RWPE2 (cell line): ENCODE results near the gene GREM1.

ENCODE experiments used
- ATAC-seq: fragments of 200-7000 bp; cut with Tn5 transposase; 3 replicates; pipeline ENCODE4 v1.9.1; 2021; ENCODE audit warnings: low read depth
- DNase-seq: peaks from one replicate; pipeline ENCODE4 v3.0.0-alpha.2; 2020; ENCODE audit warnings: low spot score
- H3K27ac ChIP-seq: fragments of 450-650 bp; 2 replicates; pipeline ENCODE4 v1.5.1; 2017; ENCODE audit warnings: mild to moderate bottlenecking; ENCODE audit not compliant: poor library complexity, severe bottlenecking
- H3K27me3 ChIP-seq: fragments of 250-450 bp; sonication (Bioruptor Pico); 2 replicates; pipeline ENCODE4 v1.5.1; 2021; ENCODE audit warnings: mild to moderate bottlenecking, moderate library complexity; ENCODE audit not compliant: insufficient read depth, poor library complexity, severe bottlenecking
- H3K36me3 ChIP-seq: fragments of 250-450 bp; sonication (Bioruptor Pico); 2 replicates; pipeline ENCODE4 v1.5.1; 2020; ENCODE audit warnings: low read depth, mild to moderate bottlenecking, moderate library complexity
- H3K4me1 ChIP-seq: fragments of 250-450 bp; sonication (Bioruptor Pico); 2 replicates; pipeline ENCODE4 v1.5.1; 2021; ENCODE audit warnings: mild to moderate bottlenecking, moderate library complexity; ENCODE audit not compliant: insufficient read depth, poor library complexity, severe bottlenecking
- H3K4me3 ChIP-seq: fragments of 250-450 bp; sonication (Bioruptor Pico); 2 replicates; pipeline ENCODE4 v1.5.1; 2021; ENCODE audit warnings: mild to moderate bottlenecking, moderate library complexity; ENCODE audit not compliant: severe bottlenecking
- H3K9me3 ChIP-seq: fragments of 250-450 bp; sonication (Bioruptor Pico); 2 replicates; pipeline ENCODE4 v1.5.1; 2021; ENCODE audit warnings: mild to moderate bottlenecking, moderate library complexity; ENCODE audit not compliant: severe bottlenecking
- TF ChIP-seq, protein P1 (sequence below): fragments of 450-650 bp; IDR thresholded peaks from one replicate; pipeline ENCODE4 v1.5.1; 2017; ENCODE audit warnings: mild to moderate bottlenecking, moderate library complexity; ENCODE audit not compliant: poor library complexity, severe bottlenecking

Gene GREM1

DNA sequence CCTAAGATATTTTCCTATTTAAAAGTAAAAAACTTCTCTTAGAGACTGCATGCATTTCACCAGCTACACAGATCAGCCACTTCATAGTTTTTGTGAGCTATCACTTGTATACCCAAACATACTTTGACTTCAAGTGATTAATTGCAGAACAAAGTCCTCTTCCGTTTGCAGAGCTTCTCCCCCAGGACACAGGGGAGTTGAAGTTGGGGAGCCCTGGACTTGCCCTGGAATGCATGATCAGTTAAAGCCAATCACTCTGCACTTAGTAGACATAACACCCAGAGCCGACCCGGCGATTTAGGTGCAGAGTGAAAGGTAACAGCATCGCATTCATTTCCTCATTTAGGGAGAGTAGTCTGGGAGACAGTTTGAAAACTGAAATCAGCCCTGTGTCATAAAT, 70.1 kb downstream of the GREM1 start:
- H3K27me3 ChIP-seq: no peaks in the 10 kb centered on the region
- DNase-seq: no peak
- no peaks in the 10 kb centered on the region for H3K36me3 ChIP-seq
- no peak overlapping the region for H3K4me3 ChIP-seq
- H3K9me3 ChIP-seq: no peaks in the 10 kb centered on the region
- no peak for ATAC-seq
- H3K4me1 ChIP-seq: peaks cover 7% of the 10 kb centered on the region
- TF ChIP-seq, protein P1, sequence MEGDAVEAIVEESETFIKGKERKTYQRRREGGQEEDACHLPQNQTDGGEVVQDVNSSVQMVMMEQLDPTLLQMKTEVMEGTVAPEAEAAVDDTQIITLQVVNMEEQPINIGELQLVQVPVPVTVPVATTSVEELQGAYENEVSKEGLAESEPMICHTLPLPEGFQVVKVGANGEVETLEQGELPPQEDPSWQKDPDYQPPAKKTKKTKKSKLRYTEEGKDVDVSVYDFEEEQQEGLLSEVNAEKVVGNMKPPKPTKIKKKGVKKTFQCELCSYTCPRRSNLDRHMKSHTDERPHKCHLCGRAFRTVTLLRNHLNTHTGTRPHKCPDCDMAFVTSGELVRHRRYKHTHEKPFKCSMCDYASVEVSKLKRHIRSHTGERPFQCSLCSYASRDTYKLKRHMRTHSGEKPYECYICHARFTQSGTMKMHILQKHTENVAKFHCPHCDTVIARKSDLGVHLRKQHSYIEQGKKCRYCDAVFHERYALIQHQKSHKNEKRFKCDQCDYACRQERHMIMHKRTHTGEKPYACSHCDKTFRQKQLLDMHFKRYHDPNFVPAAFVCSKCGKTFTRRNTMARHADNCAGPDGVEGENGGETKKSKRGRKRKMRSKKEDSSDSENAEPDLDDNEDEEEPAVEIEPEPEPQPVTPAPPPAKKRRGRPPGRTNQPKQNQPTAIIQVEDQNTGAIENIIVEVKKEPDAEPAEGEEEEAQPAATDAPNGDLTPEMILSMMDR: no peak
- H3K27ac ChIP-seq: no peak overlapping the region

DNA sequence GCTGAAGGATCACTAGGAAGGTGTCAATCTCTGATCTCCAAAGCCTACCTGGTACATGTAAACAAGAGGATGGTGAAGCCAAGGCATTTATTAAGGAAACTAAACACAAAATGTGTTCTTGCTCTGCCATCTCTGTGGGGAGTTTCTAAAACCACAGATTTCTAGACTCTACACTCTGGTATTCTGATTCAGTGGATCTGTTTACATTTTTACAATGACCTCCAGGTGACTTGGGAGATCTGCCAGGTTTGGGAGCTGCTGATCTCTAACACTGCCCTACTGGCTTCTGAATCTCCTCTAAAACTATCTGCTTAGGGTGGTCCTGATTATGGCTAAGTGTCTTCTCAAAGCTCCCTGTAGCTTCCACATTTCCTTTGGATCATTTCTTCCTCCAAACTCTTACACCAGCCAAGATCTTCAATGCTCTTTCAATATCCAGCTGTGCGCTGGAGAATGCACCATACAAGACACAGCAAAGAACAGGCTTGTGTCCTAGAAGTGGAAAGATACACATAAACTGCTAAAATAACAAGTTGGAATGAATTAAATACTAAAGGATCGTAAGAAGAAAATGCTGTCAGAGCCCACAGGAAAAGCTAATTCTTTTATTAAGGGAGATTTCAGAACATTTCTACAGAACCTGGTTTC, 72.7 kb downstream of the GREM1 start:
- H3K4me1 ChIP-seq: peaks cover 10% of the 10 kb centered on the region
- H3K4me3 ChIP-seq: no peak overlapping the region
- no peak for DNase-seq
- no peaks in the 10 kb centered on the region for H3K36me3 ChIP-seq
- TF ChIP-seq, protein P1: no peak
- no peak overlapping the region for H3K27ac ChIP-seq
- no peaks in the 10 kb centered on the region for H3K9me3 ChIP-seq
- peak; percentile 11; the same call in 1 of the 3 replicates for ATAC-seq
- H3K27me3 ChIP-seq: no peaks in the 10 kb centered on the region

DNA sequence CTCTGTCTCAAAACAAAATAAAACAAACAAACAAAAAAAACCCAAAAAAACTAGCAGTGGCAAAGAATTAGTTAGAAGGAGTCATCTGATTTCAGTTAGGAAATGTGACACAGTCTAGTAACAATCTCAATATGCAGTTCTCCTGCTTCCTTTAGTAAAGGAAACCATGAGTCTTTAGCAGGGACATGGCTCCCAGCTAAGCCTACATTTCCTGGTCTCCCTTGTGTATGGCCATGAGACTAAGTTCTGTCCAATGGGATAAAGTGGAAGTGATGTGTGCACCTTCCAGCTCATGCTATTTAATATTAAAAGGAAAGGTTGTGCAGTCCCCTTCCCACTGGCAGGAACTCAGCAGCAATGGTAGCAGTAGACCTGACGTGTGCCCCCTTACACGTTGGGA, 74.6 kb downstream of the GREM1 start:
- DNase-seq (no peak), ATAC-seq (no peak)
- no peaks in the 10 kb centered on the region for H3K9me3 ChIP-seq
- no peak overlapping the region for H3K4me3 ChIP-seq
- H3K4me1 ChIP-seq: peaks cover 10% of the 10 kb centered on the region
- H3K27me3 ChIP-seq: no peaks in the 10 kb centered on the region
- no peaks in the 10 kb centered on the region for H3K36me3 ChIP-seq
- TF ChIP-seq, protein P1: no peak
- H3K27ac ChIP-seq: no peak overlapping the region
